Measurements from ENCODE around the gene AGPAT3.
"Not testable (repeated sequence)": the region's sequence is repeated elsewhere in the genome, so short reads cannot be mapped to it uniquely, and the experiment has no call there.

Gene AGPAT3

GRCh38 chr21:43864962-43865539, at the start of gene AGPAT3:
TSS of gene AGPAT3 (plus strand) at chr21:43865223. CDS start at chr21:43959682, 94,459 bp downstream.
- no peak for DNase-seq (ENCODE audit: low read depth in 2 of 2)

GRCh38 chr21:43815991-43816390, 49.0 kb upstream of the AGPAT3 start:
- DNase-seq (ENCODE audit: low read depth in 2 of 2), result no peak

- DNase-seq (ENCODE audit: low read depth in 2 of 2), result no peak
Measured at GRCh38 chr21:43816611-43817071, 48.4 kb upstream of the AGPAT3 start.

- DNase-seq (ENCODE audit: low read depth in 2 of 2), result no peak
Measured at GRCh38 chr21:43817157-43818086, 47.6 kb upstream of the AGPAT3 start.

- no peak for DNase-seq (ENCODE audit: low read depth in 2 of 2)
Measured at GRCh38 chr21:43818685-43819084, 46.3 kb upstream of the AGPAT3 start.

GRCh38 chr21:43819511-43820405, 45.3 kb upstream of the AGPAT3 start:
- DNase-seq (ENCODE audit: low read depth in 2 of 2), result no peak

GRCh38 chr21:43820466-43820865, 44.6 kb upstream of the AGPAT3 start:
- DNase-seq (ENCODE audit: low read depth in 2 of 2), result no peak

GRCh38 chr21:43822166-43822565, 42.9 kb upstream of the AGPAT3 start:
- DNase-seq (ENCODE audit: low read depth in 2 of 2), result not testable (repeated sequence)

GRCh38 chr21:43822741-43823140, 42.3 kb upstream of the AGPAT3 start:
- DNase-seq (ENCODE audit: low read depth in 2 of 2), result not testable (repeated sequence)

GRCh38 chr21:43824333-43825241, 40.4 kb upstream of the AGPAT3 start:
- DNase-seq (ENCODE audit: low read depth in 2 of 2), result no peak

- DNase-seq (ENCODE audit: low read depth in 2 of 2), result no peak
Measured at GRCh38 chr21:43825242-43825935, 39.6 kb upstream of the AGPAT3 start.

- DNase-seq (ENCODE audit: low read depth in 2 of 2), result no peak
Measured at GRCh38 chr21:43825936-43826622, 38.9 kb upstream of the AGPAT3 start.

GRCh38 chr21:43826623-43826974, 38.4 kb upstream of the AGPAT3 start:
- no peak for DNase-seq (ENCODE audit: low read depth in 2 of 2)

- no peak for DNase-seq (ENCODE audit: low read depth in 2 of 2)
Measured at GRCh38 chr21:43827015-43827611, 37.9 kb upstream of the AGPAT3 start.

- no peak for DNase-seq (ENCODE audit: low read depth in 2 of 2)
Measured at GRCh38 chr21:43829161-43829560, 35.9 kb upstream of the AGPAT3 start.

- DNase-seq (ENCODE audit: low read depth in 2 of 2), result no peak
Measured at GRCh38 chr21:43829575-43830119, 35.4 kb upstream of the AGPAT3 start.

GRCh38 chr21:43832158-43832550, 32.9 kb upstream of the AGPAT3 start:
- no peak for DNase-seq (ENCODE audit: low read depth in 2 of 2)

- no peak for DNase-seq (ENCODE audit: low read depth in 2 of 2)
Measured at GRCh38 chr21:43832648-43833047, 32.4 kb upstream of the AGPAT3 start.

All from stimulated activated CD8-positive, alpha-beta memory T cell treated with anti-CD3 and anti-CD28 coated beads, Interleukin-7, amount 100 ng/mL, for 1 hour (primary cell).